SK-N-SH (cell line): ENCODE data around the gene SETD1B. TPM values are rescaled to one million over a fixed set of nuclear protein-coding genes. Genes with fewer than 3 reads are reported as not detected.

Experiments used
- CTCF ChIA-PET: fragments of 300-600, 350-600 bp; formaldehyde crosslinking; extraction: SDS; loops from one replicate; lab custom pipeline; 2021; lab: Yijun Ruan, JAX
- POLR2A ChIA-PET: fragments of 350-600 bp; sonication (Branson Sonifier 250); formaldehyde crosslinking; extraction: SDS; loops from one replicate; lab custom pipeline; 2020; ENCODE audit warnings: antibody characterized with exemption, inconsistent platforms; lab: Yijun Ruan, JAX
- DNase-seq: peaks from one replicate; pipeline ENCODE4 v3.0.0; 2012
- H2AFZ ChIP-seq: fragments of 200-600 bp; sonication (generic); 2 replicates; pipeline ENCODE4 v1.8.1; 2016; ENCODE audit warnings: antibody characterized with exemption, mild to moderate bottlenecking, low read depth
- H3F3A ChIP-seq: fragments of 200-600 bp; sonication (generic); replicated peaks from 2 replicates; pipeline ENCODE3; 2016; ENCODE audit warnings: antibody characterized with exemption, mild to moderate bottlenecking; ENCODE audit not compliant: insufficient read depth
- H3K27ac ChIP-seq, 2 experiments: fragments of 200-500 bp in 1 of 2; fragments of 200-600 bp in 1 of 2; sonication (Bioruptor generic) in 1 of 2; sonication (generic), shearing (Covaris generic) in 1 of 2; 2 replicates each; pipeline versions ENCODE4 v1.5.1 to v1.6.1; 2014 to 2016; ENCODE audit warnings: low read depth in 2 of 2, inconsistent platforms in 1 of 2, low read length in 1 of 2, mild to moderate bottlenecking in 1 of 2, mixed read lengths in 1 of 2
- H3K27me3 ChIP-seq: fragments of 200-600 bp; sonication (generic), shearing (Covaris generic); 2 replicates; pipeline ENCODE4 v1.6.1; 2016; ENCODE audit warnings: mixed run types; ENCODE audit not compliant: insufficient read depth
- H3K36me3 ChIP-seq, 2 experiments: fragments of 200-500 bp in 1 of 2; fragments of 200-600 bp in 1 of 2; sonication (Bioruptor generic) in 1 of 2; sonication (generic) in 1 of 2; replicated peaks in 1 of 2; 2 replicates each; pipeline versions ENCODE3 to v1.5.1; 2014 to 2016; ENCODE audit warnings: low read length in 1 of 2, mild to moderate bottlenecking in 1 of 2; ENCODE audit not compliant: insufficient read depth in 2 of 2, control insufficient read depth in 1 of 2
- H3K4me1 ChIP-seq, 2 experiments: fragments of 200-500 bp in 1 of 2; fragments of 200-600 bp in 1 of 2; sonication (Bioruptor generic) in 1 of 2; sonication (generic), shearing (Covaris generic) in 1 of 2; 2 replicates each; pipeline versions ENCODE4 v1.5.1 to v1.6.1; 2014 to 2016; ENCODE audit warnings: low read depth in 1 of 2, low read length in 1 of 2, mixed run types in 1 of 2; ENCODE audit not compliant: insufficient read depth in 2 of 2, control insufficient read depth in 1 of 2
- H3K4me2 ChIP-seq: fragments of 200-600 bp; sonication (generic), shearing (Covaris generic); 2 replicates; pipeline ENCODE4 v1.6.1; 2017; ENCODE audit warnings: mixed run types
- H3K4me3 ChIP-seq, 2 experiments: fragments of 200-500 bp in 1 of 2; fragments of 200-600 bp in 1 of 2; sonication (Bioruptor generic) in 1 of 2; sonication (generic), shearing (Covaris generic) in 1 of 2; 2 replicates each; pipeline versions ENCODE4 v1.5.1 to v1.8.1; 2014 to 2016; ENCODE audit warnings: low read depth in 2 of 2, inconsistent platforms in 1 of 2, low read length in 1 of 2, mild to moderate bottlenecking in 1 of 2, mixed read lengths in 1 of 2, moderate library complexity in 1 of 2
- H3K79me2 ChIP-seq: fragments of 200-600 bp; sonication (generic); 2 replicates; pipeline ENCODE4 v1.8.1; 2017; ENCODE audit warnings: mild to moderate bottlenecking; ENCODE audit not compliant: insufficient read depth
- H3K9ac ChIP-seq: fragments of 200-600 bp; sonication (generic); 2 replicates; pipeline ENCODE4 v1.6.1; 2017; ENCODE audit warnings: mixed run types
- H3K9me2 ChIP-seq: fragments of 200-600 bp; sonication (generic); 2 replicates; pipeline ENCODE4 v1.6.1; 2017; ENCODE audit warnings: mixed run types
- H3K9me3 ChIP-seq: fragments of 200-600 bp; sonication (generic); 2 replicates; pipeline ENCODE4 v1.6.1; 2017; ENCODE audit warnings: mixed run types, mild to moderate bottlenecking, moderate library complexity
- H4K20me1 ChIP-seq: fragments of 200-600 bp; sonication (generic); 2 replicates; pipeline ENCODE4 v1.6.1; 2017; ENCODE audit warnings: mild to moderate bottlenecking, mixed run types; ENCODE audit not compliant: insufficient read depth
- ELF1 ChIP-seq: IDR thresholded peaks from 2 replicates; pipeline ENCODE4 v1.4.0; 2012
- EP300 ChIP-seq, 2 experiments: IDR thresholded peaks; 2 replicates each; pipeline versions ENCODE4 v1.4.0 to v1.6.1; 2012; ENCODE audit warnings: borderline replicate concordance in 1 of 2, low read depth in 1 of 2, low read length in 1 of 2
- FOSL2 ChIP-seq: IDR thresholded peaks from 2 replicates; pipeline ENCODE4 v1.4.0; 2012; ENCODE audit warnings: low read depth, mild to moderate bottlenecking, moderate library complexity, borderline replicate concordance
- GABPA ChIP-seq: IDR thresholded peaks from 2 replicates; pipeline ENCODE4 v1.4.0; 2012; ENCODE audit warnings: low read depth, mild to moderate bottlenecking
- GATA2 ChIP-seq: sonication (generic); formaldehyde crosslinking; IDR thresholded peaks from 2 replicates; pipeline ENCODE4 v1.5.0; 2020; ENCODE audit warnings: mild to moderate bottlenecking, missing genetic modification reagents
- JUND ChIP-seq: IDR thresholded peaks from 2 replicates; pipeline ENCODE4 v1.4.0; 2012
- NFIC ChIP-seq: IDR thresholded peaks from 2 replicates; pipeline ENCODE4 v1.4.0; 2012; ENCODE audit warnings: borderline replicate concordance
- RAD21 ChIP-seq: IDR thresholded peaks from 2 replicates; pipeline ENCODE4 v1.6.1; 2012; ENCODE audit warnings: mild to moderate bottlenecking, low read length
- RXRA ChIP-seq: IDR thresholded peaks from 2 replicates; pipeline ENCODE4 v1.4.0; 2012; ENCODE audit warnings: low read depth, mild to moderate bottlenecking, borderline replicate concordance
- SIN3A ChIP-seq: IDR thresholded peaks from 2 replicates; pipeline ENCODE4 v1.6.1; 2012; ENCODE audit warnings: low read depth, mild to moderate bottlenecking, low read length, moderate library complexity, borderline replicate concordance
- SMC3 ChIP-seq: IDR thresholded peaks from 2 replicates; pipeline ENCODE4 v1.6.1; 2012; ENCODE audit warnings: low read depth, low read length, improper control_type of control experiment
- TAF1 ChIP-seq: IDR thresholded peaks from 2 replicates; pipeline ENCODE4 v1.6.1; 2012; ENCODE audit warnings: low read depth, mild to moderate bottlenecking, low read length, moderate library complexity, borderline replicate concordance
- TCF12 ChIP-seq: IDR thresholded peaks from 2 replicates; pipeline ENCODE4 v1.4.0; 2012
- TEAD4 ChIP-seq: IDR thresholded peaks from 2 replicates; pipeline ENCODE4 v1.4.0; 2012; ENCODE audit warnings: mild to moderate bottlenecking, borderline replicate concordance; ENCODE audit not compliant: insufficient read depth
- WGBS: methylation state at CpG from one replicate; pipeline ENCODE4 v1.1.6; 2017; ENCODE audit warnings: low lambda C conversion rate; 5-methylcytosine and 5-hydroxymethylcytosine counted together
- polyA plus RNA-seq, 3 experiments: library from polyadenylated mRNA; depleted of rRNA; stranded (reverse); fragments of >200 nt; gene quantifications; 2 replicates each; pipeline ENCODE4 v1.2.3, GENCODE V29; 2012
- TF ChIP-seq, protein P1 (sequence below): IDR thresholded peaks from 2 replicates; pipeline ENCODE4 v1.4.0; 2012; ENCODE audit warnings: low read depth, borderline replicate concordance
- TF ChIP-seq, protein P2 (sequence below): IDR thresholded peaks from 2 replicates; pipeline ENCODE4 v1.6.1; 2012; ENCODE audit warnings: mild to moderate bottlenecking, low read depth, low read length, moderate library complexity
- TF ChIP-seq, protein P3 (sequence below): fragments of 150-350 bp; IDR thresholded peaks from 2 replicates; pipeline ENCODE4 v1.6.1; 2017; ENCODE audit warnings: antibody characterized with exemption, low read length, low read depth, borderline replicate concordance
- TF ChIP-seq, protein P4 (sequence below): IDR thresholded peaks from 2 replicates; pipeline ENCODE4; 2012
- TF ChIP-seq, protein P5 (sequence below): fragments of 200-600 bp; sonication (generic); IDR thresholded peaks from 2 replicates; pipeline ENCODE4 v1.6.1; 2017; ENCODE audit warnings: antibody characterized with exemption, mild to moderate bottlenecking, moderate library complexity

Gene SETD1B
- polyA plus RNA-seq, 1 of the 3 experiments (the other 2 are of a cell fraction): 2.0 TPM

DNA sequence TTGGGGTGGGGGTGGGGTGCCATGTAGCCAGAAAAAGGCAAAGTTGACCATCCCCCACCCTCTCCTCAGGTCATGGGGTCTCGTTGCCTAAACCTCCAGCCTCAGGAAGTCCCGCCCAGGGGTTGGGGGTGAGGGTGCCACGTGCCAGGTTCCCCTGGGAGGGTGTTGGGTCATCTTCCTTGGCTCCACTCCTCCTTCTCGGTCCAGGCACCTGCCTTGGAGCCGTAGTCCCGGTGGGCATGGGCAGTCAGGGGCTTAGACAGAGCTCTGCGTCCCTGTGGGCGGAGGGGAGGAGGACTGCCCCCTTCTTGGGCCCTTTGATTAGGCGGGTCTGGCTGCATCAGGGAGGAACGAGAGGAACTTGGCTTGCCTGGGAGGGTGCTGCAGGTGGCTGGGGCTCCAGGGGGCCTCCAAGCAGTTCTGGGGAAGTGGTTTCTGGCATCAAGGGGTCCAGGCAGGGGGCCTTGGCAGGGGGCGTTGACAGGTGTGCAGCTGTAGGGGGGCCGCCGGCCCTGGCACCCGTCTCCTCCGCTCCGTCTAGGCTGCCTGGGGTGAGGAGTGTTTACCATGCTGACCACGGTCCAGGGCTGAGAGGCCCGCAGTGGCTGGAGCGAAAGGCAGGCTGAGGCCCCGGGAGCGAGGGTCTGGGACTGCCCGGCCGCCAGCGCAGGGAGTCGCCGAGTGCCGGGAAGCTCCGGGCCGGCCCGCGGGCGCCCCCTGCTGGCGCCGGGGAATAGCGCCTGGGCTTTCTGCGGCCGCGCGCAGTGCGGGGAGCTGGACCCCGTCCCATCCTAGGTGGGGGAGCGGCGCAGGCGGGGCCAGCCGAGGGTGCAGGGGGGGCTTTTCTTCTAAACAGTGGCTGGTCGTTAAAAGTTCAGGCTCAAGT lies 7.9 kb downstream of the SETD1B start:
- Histone ChIP-seq H3K27me3 (no peaks in the 10 kb centered on the region), H4K20me1 (peaks cover 43% of the 10 kb centered on the region)

More for the DNA sequence above, 7.9 kb downstream of the SETD1B start:
- POLR2A ChIA-PET: interaction anchor here (1.8 to 3.7 kb wide), 4 partner anchors 10 to 77 kb away, joined by 7 to 79 read pairs (median 20); partner anchors contain the start of genes PSMD9 and RHOF
- Histone ChIP-seq H3K9ac (peak overlapping the region; percentile 59), H3F3A (peaks cover 18% of the 10 kb centered on the region), H3K9me2 (no peaks in the 10 kb centered on the region), H3K4me1 (peaks cover 22 to 24% of the 10 kb centered on the region in 2 experiments; a peak in 2 of 4 replicates), H3K9me3 (no peaks in the 10 kb centered on the region), H3K79me2 (peaks cover 87% of the 10 kb centered on the region), H2AFZ (no peak overlapping the region), H3K4me3 (peak overlapping the region; percentile 62 to 93), H3K27ac (peak overlapping the region; percentile 56 to 74; a peak in 3 of 4 replicates), H3K36me3 (peaks cover 47 to 49% of the 10 kb centered on the region in 2 experiments), H3K4me2 (peak overlapping the region; percentile 97)
- TF ChIP-seq, protein P1, sequence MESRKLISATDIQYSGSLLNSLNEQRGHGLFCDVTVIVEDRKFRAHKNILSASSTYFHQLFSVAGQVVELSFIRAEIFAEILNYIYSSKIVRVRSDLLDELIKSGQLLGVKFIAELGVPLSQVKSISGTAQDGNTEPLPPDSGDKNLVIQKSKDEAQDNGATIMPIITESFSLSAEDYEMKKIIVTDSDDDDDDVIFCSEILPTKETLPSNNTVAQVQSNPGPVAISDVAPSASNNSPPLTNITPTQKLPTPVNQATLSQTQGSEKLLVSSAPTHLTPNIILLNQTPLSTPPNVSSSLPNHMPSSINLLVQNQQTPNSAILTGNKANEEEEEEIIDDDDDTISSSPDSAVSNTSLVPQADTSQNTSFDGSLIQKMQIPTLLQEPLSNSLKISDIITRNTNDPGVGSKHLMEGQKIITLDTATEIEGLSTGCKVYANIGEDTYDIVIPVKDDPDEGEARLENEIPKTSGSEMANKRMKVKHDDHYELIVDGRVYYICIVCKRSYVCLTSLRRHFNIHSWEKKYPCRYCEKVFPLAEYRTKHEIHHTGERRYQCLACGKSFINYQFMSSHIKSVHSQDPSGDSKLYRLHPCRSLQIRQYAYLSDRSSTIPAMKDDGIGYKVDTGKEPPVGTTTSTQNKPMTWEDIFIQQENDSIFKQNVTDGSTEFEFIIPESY: no peak
- TF ChIP-seq, protein P2, sequence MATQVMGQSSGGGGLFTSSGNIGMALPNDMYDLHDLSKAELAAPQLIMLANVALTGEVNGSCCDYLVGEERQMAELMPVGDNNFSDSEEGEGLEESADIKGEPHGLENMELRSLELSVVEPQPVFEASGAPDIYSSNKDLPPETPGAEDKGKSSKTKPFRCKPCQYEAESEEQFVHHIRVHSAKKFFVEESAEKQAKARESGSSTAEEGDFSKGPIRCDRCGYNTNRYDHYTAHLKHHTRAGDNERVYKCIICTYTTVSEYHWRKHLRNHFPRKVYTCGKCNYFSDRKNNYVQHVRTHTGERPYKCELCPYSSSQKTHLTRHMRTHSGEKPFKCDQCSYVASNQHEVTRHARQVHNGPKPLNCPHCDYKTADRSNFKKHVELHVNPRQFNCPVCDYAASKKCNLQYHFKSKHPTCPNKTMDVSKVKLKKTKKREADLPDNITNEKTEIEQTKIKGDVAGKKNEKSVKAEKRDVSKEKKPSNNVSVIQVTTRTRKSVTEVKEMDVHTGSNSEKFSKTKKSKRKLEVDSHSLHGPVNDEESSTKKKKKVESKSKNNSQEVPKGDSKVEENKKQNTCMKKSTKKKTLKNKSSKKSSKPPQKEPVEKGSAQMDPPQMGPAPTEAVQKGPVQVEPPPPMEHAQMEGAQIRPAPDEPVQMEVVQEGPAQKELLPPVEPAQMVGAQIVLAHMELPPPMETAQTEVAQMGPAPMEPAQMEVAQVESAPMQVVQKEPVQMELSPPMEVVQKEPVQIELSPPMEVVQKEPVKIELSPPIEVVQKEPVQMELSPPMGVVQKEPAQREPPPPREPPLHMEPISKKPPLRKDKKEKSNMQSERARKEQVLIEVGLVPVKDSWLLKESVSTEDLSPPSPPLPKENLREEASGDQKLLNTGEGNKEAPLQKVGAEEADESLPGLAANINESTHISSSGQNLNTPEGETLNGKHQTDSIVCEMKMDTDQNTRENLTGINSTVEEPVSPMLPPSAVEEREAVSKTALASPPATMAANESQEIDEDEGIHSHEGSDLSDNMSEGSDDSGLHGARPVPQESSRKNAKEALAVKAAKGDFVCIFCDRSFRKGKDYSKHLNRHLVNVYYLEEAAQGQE: 0 out of 2 replicates have a peak, but pooled peaks have one; percentile 1
- no peak for TF ChIP-seq RXRA
- TF ChIP-seq SIN3A: no peak
- no peak for TF ChIP-seq GATA2
- TF ChIP-seq GABPA: no peak
- TF ChIP-seq FOSL2: no peak
- peak; percentile 79 for TF ChIP-seq RAD21
- peak; percentile 75 for TF ChIP-seq SMC3
- TF ChIP-seq, protein P3, sequence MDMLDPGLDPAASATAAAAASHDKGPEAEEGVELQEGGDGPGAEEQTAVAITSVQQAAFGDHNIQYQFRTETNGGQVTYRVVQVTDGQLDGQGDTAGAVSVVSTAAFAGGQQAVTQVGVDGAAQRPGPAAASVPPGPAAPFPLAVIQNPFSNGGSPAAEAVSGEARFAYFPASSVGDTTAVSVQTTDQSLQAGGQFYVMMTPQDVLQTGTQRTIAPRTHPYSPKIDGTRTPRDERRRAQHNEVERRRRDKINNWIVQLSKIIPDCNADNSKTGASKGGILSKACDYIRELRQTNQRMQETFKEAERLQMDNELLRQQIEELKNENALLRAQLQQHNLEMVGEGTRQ: no peak
- no peak for TF ChIP-seq EP300 (IDR thresholded peaks at IDR 0.05; ENCODE audit: borderline replicate concordance in 1 of 2, low read depth in 1 of 2, low read length in 1 of 2)
- peak; percentile 29; the same call in 1 of the 2 replicates for TF ChIP-seq NFIC
- TF ChIP-seq TCF12: no peak
- TF ChIP-seq TAF1: peak; percentile 50; the same call in 1 of the 2 replicates
- TF ChIP-seq TEAD4: no peak
- TF ChIP-seq ELF1: no peak
- no peak for TF ChIP-seq JUND
- TF ChIP-seq, protein P4, sequence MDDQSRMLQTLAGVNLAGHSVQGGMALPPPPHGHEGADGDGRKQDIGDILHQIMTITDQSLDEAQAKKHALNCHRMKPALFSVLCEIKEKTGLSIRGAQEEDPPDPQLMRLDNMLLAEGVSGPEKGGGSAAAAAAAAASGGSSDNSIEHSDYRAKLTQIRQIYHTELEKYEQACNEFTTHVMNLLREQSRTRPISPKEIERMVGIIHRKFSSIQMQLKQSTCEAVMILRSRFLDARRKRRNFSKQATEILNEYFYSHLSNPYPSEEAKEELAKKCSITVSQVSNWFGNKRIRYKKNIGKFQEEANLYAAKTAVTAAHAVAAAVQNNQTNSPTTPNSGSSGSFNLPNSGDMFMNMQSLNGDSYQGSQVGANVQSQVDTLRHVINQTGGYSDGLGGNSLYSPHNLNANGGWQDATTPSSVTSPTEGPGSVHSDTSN: no peak
- TF ChIP-seq, protein P5, sequence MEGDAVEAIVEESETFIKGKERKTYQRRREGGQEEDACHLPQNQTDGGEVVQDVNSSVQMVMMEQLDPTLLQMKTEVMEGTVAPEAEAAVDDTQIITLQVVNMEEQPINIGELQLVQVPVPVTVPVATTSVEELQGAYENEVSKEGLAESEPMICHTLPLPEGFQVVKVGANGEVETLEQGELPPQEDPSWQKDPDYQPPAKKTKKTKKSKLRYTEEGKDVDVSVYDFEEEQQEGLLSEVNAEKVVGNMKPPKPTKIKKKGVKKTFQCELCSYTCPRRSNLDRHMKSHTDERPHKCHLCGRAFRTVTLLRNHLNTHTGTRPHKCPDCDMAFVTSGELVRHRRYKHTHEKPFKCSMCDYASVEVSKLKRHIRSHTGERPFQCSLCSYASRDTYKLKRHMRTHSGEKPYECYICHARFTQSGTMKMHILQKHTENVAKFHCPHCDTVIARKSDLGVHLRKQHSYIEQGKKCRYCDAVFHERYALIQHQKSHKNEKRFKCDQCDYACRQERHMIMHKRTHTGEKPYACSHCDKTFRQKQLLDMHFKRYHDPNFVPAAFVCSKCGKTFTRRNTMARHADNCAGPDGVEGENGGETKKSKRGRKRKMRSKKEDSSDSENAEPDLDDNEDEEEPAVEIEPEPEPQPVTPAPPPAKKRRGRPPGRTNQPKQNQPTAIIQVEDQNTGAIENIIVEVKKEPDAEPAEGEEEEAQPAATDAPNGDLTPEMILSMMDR: peak; percentile 91
- peak; percentile 96 for DNase-seq
- WGBS: 39% methylated on average over 6 of the region's 46 CpGs
- CTCF ChIA-PET: interaction anchor here (0.6 to 18.3 kb wide), 37 partner anchors 8 to 329 kb away, joined by 3 to 675 read pairs (median 6); partner anchors contain the start of genes PSMD9, RHOF, SETD1B and TMEM120B
